H54 (cell line): ENCODE results near the gene HTT.

Experiments used
- DNase-seq: peaks from one replicate; pipeline ENCODE4 v3.0.0; 2011; ENCODE audit warnings: low spot score, mixed read lengths; ENCODE audit not compliant: insufficient read length
- FAIRE-seq: peaks from 3 replicates; lab custom pipeline; 2011; peaks lifted over from hg19 to GRCh38; lab: Jason Lieb, UNC
- POLR2A ChIP-seq: IDR thresholded peaks from 2 replicates; pipeline ENCODE4 v1.6.1; 2011; ENCODE audit warnings: low read depth, mild to moderate bottlenecking, low read length

HTT gene

GRCh38 chr4:3197366-3198105 is 123.1 kb downstream of the HTT start:
- no peak for FAIRE-seq
- TF ChIP-seq POLR2A, result no peak

GRCh38 chr4:3198906-3199305 is 124.4 kb downstream of the HTT start:
- FAIRE-seq (no peak), DNase-seq (no peak)
- TF ChIP-seq POLR2A, result no peak

More at GRCh38 chr4:3197366-3198105, 123.1 kb downstream of the HTT start:
- DNase-seq, result no peak

DNA sequence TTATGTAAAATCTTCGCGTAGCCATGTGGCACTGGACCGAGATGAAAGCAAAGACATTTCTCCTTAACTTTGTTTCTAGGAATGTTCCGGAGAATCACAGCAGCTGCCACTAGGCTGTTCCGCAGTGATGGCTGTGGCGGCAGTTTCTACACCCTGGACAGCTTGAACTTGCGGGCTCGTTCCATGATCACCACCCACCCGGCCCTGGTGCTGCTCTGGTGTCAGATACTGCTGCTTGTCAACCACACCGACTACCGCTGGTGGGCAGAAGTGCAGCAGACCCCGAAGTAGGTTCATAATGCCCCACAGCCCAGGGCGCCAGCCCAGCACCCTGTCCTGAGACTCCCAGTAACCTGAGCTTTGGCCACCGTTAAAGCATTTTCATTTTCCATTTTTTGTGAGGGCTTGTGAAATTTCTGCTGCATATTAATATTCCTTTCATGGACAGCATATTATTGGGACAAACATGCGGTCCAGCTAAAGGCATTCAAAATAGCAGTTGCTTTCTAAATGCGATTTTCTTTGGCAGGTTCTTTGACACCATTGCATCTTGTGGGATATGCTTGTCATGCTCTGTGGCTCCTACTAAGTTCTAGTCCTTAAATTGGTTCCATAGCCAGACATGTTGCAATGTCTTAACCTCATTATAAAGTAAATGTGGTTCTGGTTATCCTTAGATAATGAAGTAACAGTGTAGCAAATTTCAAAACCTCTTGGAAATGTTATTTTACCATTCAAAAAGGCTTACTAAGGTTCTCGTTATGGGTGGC is 125.4 kb downstream of the HTT start:
- FAIRE-seq, result no peak
- TF ChIP-seq POLR2A, result no peak

GRCh38 chr4:3200423-3201090 is 126.1 kb downstream of the HTT start:
- no peak for TF ChIP-seq POLR2A
- DNase-seq (no peak), FAIRE-seq (no peak)

More for the DNA sequence above, 125.4 kb downstream of the HTT start:
- no peak for DNase-seq

DNA sequence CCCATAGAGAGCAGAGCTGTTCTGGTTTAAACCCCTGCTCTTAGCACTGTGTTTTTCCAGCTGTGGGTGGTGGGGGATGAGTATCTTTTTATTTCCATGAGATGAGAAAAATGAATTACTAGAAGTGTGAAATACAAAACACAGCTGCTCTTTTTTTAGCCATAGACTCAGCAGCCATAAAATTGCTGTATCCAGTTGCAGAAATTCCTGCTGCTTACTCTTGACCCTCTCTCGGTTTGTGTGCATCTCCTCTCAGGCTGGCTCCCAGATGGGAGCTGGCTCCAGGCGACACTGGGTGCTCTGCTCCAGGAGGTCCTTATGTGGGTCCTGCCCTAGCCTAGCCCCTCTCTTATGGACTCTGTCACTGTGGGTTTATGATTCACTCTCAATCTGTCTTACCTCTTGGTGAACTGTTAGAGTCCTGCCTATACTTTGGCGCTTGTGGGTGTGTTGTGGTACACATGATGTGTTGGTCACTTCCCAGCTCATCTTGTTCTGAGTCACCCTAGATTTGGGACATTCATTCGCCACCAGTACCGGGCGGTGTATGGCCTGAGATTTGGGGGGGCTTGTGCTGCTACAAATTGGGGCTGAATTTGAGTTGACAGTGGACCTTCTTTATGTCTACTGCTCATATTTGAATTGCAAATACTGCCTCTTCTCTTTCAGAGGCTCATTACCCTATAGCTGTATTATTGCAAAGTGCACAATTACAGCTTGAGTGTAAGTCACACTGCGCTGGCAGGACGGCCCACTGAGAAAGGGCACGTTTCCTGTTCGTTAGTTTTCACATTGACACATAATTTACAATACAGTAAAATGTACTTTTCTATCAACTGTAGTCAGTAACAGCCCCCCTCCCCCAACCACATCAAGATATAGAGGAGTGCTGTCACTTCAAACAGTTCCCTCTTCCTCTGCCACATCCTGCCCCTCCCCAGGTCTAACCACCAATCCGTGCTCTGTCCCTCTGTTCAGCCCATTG is 127.5 kb downstream of the HTT start:
- FAIRE-seq (no peak), DNase-seq (peak; percentile 30)
- TF ChIP-seq POLR2A, result no peak

- DNase-seq (no peak), FAIRE-seq (no peak)
- TF ChIP-seq POLR2A, result no peak
Observed at GRCh38 chr4:3202836-3203820, 128.6 kb downstream of the HTT start.

DNA sequence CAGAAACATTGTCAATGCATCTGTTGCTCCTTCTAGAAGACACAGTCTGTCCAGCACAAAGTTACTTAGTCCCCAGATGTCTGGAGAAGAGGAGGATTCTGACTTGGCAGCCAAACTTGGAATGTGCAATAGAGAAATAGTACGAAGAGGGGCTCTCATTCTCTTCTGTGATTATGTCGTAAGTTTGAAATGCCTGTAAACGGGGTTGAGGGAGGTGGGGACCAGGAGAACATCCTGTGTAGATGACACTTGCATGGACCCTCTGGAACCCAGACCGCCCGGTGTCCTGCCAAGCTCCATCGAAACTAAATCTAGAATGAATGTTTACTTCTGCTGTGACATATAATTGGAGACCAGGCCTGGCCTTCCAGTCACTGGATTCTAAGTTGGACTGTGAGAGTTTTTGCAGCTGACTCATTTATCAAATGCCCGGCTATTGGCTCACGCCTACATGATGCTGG is 129.5 kb downstream of the HTT start:
- FAIRE-seq, result no peak

GRCh38 chr4:3205995-3206394 is 131.5 kb downstream of the HTT start:
- no peak for DNase-seq
- no peak for FAIRE-seq
- TF ChIP-seq POLR2A, result no peak

More for the DNA sequence above, 129.5 kb downstream of the HTT start:
- DNase-seq, result no peak
- no peak for TF ChIP-seq POLR2A

DNA sequence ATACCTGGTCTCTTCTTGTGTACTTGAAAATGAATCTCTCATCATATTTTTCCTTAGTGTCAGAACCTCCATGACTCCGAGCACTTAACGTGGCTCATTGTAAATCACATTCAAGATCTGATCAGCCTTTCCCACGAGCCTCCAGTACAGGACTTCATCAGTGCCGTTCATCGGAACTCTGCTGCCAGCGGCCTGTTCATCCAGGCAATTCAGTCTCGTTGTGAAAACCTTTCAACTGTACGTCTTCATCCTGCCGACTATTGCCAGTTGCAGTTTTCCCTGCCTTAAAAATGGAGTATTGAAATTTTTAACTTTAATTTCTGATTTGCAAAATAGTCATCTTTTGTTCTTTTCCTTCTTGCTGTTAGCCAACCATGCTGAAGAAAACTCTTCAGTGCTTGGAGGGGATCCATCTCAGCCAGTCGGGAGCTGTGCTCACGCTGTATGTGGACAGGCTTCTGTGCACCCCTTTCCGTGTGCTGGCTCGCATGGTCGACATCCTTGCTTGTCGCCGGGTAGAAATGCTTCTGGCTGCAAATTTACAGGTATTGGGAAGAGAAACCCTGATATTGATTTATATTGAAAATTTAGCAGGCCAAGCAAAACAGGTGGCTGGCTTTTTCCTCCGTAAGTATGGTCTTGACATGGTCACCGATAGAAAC is 132.1 kb downstream of the HTT start:
- no peak for TF ChIP-seq POLR2A
- no peak for DNase-seq
- no peak for FAIRE-seq

DNA sequence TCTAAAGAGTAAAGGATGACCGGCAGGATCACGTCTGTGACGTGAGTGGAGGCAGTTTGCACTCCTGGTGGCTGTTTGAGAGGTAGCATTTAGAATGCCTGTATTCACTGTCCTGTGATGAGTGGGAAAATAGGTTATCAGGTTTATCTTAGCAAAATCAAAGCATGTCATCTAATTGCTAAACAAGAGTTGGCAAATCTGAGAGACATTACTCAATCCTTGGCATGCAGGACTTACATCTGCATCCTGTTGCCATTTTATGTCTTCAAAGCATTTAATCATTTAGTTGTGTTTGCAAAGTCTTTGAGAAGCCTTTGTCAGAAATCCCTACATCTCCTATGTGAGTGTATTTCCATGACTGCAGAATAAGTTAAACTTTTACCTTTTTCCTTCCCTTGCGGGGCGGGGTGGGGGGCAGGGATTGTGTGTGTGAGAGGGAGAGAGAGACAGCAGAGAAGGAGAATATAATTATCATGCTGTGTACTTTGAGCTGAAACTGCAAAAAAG is 133.1 kb downstream of the HTT start:
- DNase-seq (no peak), FAIRE-seq (no peak)
- TF ChIP-seq POLR2A, result no peak

DNA sequence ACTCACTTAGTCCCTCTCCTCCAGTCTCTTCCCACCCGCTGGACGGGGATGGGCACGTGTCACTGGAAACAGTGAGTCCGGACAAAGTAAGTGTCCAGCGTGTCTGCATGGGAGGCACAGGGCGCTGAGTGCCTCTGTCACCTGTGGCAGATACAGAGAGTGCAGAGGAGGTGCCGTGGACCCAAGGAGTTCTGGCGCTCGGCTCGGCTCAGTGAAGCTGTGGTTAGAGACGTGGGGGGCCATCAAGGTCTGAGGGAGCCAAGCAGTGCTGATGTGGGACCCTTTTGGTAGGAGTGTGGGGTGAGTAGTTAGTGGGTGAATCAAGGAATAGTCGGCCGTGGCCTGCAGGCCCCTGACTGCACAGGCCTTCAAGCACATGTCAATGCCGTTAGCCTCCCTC is 134.3 kb downstream of the HTT start:
- DNase-seq, result no peak
- FAIRE-seq, result no peak
- no peak for TF ChIP-seq POLR2A
